HCEC 1CT (cell line): ENCODE measurements around the gene ATG3.
"Not testable (repeated sequence)": the region's sequence is repeated elsewhere in the genome, so short reads cannot be mapped to it uniquely, and the experiment has no call there.

ENCODE experiments used
- DNase-seq: peaks from one replicate; pipeline ENCODE4 v3.0.0-alpha.2; 2017

Gene ATG3

DNA sequence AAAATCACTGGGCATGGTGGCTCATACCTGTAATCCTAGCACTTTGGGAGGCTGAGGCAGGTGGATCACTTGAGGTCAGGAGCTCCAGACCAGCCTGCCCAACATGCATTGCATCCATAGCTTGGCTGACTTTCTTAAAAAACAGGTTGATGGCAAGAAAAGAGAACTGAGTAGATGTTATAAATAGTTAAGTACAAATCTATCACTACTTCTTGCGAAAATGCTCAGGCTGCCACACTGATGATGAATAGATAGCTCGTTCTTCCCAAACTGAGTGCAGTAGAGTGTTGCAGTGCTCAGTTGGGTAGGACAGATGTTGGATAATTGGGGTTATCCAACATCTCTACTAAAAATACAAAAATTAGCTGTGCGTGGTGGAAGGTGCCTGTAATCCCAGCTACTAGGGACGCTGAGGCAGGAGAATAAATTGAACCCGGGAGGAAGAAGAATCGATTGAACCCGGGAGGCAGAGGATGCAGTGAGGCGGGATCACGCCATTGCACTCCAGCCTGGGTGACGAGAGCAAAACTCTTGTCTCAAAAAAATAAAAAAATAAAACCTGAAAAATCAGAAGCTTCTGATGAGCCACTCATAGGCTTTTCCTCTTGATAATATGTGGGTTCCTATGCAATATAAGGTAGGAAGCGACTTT is 63.7 kb downstream of the ATG3 start:
- DNase-seq: no peak

DNA sequence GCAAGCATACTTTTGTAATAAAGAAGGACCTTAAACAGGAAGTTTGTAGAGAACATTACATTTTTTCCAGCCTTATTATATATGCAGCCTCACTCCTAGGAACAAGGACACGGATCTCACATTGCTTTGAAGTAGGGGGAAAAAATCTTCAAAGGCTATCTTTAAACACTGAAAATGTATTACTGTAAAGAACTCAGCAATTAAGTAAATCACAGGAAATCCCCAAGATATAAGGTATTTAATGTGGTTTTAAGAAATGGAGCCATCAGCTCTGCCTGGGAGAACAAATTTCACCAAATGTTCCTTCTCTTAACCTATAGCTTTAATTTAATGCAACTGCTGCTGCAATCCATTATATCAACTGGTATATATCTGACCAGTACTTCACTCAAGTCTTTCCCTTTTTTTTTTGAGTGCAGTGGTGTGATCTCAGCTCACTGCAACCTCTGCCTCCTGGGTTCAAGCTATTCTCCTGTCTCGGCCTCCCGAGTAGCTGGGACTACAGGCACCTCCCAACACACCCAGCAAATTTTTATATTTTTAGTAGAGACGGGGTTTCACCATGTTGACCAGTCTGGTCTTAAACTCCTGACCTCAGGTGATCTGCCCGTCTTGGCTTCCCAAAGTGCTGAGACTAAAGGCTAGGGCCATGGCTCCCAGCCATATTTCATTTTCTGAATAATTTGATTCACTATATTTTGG is 65.2 kb downstream of the ATG3 start:
- DNase-seq: no peak

DNA sequence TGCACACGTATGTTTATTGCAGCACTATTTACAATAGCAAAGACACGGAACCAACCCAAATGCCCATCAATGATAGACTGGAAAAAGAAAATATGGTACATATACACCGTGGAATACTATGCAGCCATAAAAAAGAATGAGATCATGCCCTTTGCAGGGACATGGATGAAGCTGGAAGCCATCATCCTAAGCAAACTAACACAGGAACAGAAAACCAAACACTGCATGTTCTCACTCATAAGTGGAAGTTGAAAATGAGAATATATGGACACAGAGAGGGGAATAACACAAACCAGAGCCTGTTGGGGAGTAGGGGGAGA is 67.4 kb downstream of the ATG3 start:
- not testable (repeated sequence) for DNase-seq

DNA sequence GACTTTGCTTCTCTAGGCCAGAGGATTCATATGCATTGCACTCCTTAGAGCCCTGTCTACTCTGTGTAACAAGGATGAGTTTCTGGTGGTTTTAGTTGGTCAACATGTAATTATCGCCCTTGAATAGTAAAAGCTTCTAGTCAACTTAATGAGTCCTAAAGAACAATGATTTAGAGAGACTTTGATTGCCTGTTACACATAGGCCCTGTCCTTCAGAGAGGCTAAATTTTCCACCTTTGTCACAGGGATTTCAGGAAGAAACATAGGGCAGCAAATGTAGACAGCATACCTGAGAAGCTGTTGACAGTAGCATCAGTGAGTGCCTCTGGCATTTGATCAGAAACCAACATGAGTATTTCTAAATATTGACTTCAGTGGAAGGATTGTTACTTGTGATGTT is 69.6 kb downstream of the ATG3 start:
- DNase-seq: no peak

DNA sequence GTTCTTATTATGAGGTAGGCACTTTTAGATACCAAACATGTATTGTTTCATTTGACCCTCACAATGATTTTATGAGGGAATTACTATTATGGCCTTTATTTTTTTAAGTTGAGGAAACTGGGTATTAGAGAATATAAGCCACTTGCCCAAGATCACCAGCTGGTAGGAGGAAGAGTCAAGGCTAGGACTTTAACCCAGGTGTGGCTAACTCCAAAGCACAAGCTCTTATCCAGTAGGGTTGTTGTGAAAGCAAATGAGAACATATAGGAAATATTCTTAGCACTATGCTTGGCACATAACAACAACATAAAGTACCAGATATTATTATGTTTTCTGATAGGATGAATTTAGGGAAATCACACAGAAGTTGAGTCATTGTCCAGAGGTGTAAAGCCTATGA is 70.4 kb downstream of the ATG3 start:
- DNase-seq: no peak

DNA sequence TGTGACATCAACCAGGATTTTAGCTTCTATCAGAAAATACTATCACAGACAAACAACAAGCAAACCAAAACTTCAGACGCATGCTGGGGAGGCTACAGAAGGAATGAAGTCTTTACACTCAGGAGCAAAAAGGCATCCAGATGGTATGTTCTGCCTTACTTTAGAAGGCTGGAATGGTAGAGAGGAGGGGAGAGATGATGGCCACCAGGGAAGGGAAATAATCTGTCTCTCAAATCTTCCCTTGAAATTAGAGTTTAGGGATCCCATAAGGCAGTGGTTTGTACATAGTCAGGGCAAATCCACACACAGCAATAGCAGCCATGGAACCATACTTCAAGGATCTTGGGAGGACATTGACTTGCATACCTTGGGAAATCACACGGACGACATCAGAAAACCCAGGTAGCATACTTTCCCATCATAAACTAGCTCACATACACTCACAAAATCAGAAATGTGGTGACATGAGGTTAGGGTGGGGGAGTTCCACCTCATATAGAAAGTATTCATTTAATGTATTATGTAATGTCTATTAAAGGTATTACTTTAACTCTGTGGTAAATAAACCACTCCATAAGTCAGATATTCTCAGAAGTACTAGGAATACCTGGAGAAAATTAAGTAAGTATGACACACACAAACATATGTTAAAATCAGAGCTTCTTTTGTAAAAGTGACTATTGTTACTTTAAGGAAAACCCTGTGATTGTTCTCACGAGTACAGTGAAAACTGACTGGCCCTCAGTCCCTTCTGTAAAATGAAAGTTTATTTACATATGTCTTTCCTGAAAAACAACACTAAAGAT is 71.9 kb downstream of the ATG3 start:
- no peak for DNase-seq

DNA sequence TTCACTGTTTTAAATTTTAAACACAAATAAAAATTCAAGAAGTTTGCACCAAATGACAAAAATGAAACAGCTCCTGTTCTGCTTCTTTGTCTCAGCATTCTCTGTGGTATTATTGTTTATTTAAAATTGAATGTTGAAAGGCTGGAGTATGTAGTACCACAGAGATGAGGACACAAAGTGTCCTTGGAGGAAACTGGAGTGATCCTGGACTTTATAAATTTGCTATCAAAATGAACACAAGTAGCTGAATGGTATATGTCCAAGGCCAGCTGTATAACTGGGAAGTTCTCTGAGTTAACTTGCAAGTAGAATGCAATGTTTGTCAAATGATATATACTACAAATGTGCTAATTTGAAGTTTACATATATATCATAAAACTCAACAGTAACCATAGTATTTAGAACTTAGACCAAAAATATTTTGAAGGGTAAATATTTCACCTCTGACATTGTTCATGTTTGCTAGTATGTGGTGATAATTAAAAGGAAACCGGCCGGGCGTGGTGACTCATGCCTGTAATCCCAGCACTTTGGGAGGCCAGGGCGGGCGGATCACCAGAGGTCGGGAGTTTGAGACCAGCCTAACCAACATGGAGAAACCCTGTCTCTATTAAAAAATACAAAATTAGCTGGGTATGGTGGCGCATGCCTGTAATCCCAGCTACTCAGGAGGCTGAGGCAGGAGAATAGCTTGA is 74.8 kb downstream of the ATG3 start:
- no peak for DNase-seq

DNA sequence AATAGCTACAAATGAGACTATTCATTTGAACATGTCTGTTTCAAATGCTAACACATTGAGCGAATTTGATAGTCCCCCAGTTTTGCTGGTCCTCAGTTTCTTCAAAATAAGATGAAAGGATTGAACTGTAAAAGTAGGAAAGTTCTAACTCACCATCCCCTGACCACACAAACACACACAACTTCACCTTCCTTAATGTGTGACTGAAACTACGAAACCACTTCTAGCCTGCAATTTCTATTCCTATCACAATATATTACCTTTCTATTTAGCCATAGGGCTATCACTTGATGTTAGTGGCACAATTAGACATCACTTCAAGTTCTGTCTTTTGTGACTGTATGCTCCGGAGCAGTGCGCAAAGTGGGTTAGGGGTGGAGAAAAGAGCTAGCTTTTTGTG is 77.4 kb downstream of the ATG3 start:
- DNase-seq: no peak

DNA sequence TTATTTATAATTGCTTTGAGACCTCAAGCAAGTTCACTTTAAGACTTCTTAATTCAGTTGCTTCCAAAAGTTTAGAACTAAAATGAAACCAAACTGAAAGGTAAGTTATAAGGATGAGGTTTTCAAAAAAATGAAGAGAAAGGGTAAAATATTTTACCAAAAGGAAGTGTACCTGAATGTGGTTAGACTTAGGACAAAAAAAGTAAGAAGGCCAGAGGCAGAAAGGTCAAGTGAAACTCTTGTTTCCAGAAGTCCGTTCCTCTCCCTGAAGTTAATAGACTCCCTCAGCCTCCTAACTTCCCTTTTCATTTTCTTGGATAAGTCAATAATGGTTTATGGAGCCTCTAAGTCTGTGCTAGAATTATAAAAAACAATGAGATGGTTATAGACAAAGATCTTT is 79.1 kb downstream of the ATG3 start:
- no peak for DNase-seq
